Tibial nerve (tissue), 4 donors: ENCODE measurements around the gene DMRTA2. TPM values are rescaled to one million over a fixed set of nuclear protein-coding genes. Genes with fewer than 3 reads are reported as not detected.
"Not testable (repeated sequence)": the region's sequence is repeated elsewhere in the genome, so short reads cannot be mapped to it uniquely, and the experiment has no call there.

Source experiments
- DNase-seq, 2 donors: peaks; one replicate each; pipeline ENCODE4 v3.0.0-alpha.2; 2019; ENCODE audit warnings: low spot score in 2 of 2
- H3K27ac ChIP-seq, 4 donors: fragments of 200-600 bp; sonication (generic) in 3 of 4; one replicate each; pipeline ENCODE4 v1.5.1; 2017 to 2019; ENCODE audit warnings: mild to moderate bottlenecking in 1 of 4
- H3K27me3 ChIP-seq, 2 donors: fragments of 200-600 bp; sonication (generic) in 1 of 2; one replicate each; pipeline versions ENCODE4 v1.5.1 to v1.6.0; 2017 to 2019
- H3K36me3 ChIP-seq, 3 donors: fragments of 200-600 bp; sonication (generic); one replicate each; pipeline ENCODE4 v1.5.1; 2018 to 2019
- H3K4me1 ChIP-seq, 4 donors: fragments of 200-600 bp; sonication (generic) in 3 of 4; one replicate each; pipeline ENCODE4 v1.5.1; 2017 to 2019
- H3K4me3 ChIP-seq, 4 donors: fragments of 200-600 bp; sonication (generic) in 3 of 4; one replicate each; pipeline ENCODE4 v1.5.1; 2017 to 2019; ENCODE audit warnings: mild to moderate bottlenecking in 1 of 4, moderate library complexity in 1 of 4
- H3K9me3 ChIP-seq, 4 donors: fragments of 200-600 bp; sonication (generic) in 3 of 4; one replicate each; pipeline ENCODE4 v1.5.1; 2017 to 2019
- EP300 ChIP-seq, 2 donors: sonication (generic); formaldehyde crosslinking; IDR thresholded peaks; one replicate each; pipeline ENCODE4 v1.6.1; 2017; ENCODE audit warnings: antibody characterized with exemption in 2 of 2, mild to moderate bottlenecking in 1 of 2
- POLR2A ChIP-seq, 2 donors: fragments of 450-650 bp; IDR thresholded peaks; one replicate each; pipeline ENCODE4 v1.6.1; 2017; ENCODE audit warnings: antibody characterized with exemption in 2 of 2, mild to moderate bottlenecking in 2 of 2, moderate library complexity in 2 of 2
- WGBS, 2 donors: methylation state at CpG; one replicate each; pipeline ENCODE4 v1.1.5; 2018; 5-methylcytosine and 5-hydroxymethylcytosine counted together
- total RNA-seq, 4 donors: library from RNA; depleted of rRNA; stranded (reverse); fragments of >200 nt; gene quantifications; one replicate each; pipeline ENCODE4 v1.1.0, GENCODE V29; 2016
- TF ChIP-seq, protein P1 (sequence below), 5 experiments: fragments of 200-600 bp in 3 of 5; fragments of 450-650 bp in 2 of 5; sonication (generic) in 3 of 5; IDR thresholded peaks; one replicate each; pipeline ENCODE4 v1.5.1; 2016 to 2019; ENCODE audit warnings: antibody characterized with exemption in 5 of 5, mild to moderate bottlenecking in 3 of 5, moderate library complexity in 2 of 5

DMRTA2 gene
- total RNA-seq, 4 donors from 2014 or later, result not detected

DNA sequence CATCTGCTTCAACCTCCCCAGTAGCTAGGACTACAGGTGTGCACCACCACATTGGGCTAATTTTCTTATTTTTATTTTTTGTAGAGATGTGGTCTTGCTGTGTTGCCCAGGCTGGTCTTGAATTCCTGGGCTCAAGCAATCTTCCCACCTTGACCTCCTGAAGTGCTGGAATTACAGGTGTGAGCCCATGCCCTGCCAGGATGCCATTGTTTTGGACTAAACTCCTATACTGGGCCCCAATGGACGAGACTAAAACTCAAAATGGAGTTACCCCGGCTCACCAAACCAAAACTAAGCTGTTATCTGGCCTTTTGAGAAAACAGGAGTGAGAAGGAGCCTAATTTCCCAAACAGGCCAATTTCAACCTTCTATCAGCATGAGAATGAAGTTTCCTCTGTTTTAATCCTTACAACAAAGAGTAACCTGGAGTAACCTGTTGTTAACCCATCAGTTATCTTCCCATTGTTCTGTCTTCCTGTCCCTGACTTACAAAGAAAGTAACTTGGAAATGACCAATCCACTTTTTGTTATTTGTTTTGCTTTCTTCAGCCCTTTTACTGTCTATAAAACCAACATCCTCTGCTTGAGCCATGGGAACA is 29.6 kb downstream of the DMRTA2 start:
- Histone ChIP-seq H3K27me3 (no peaks in the 10 kb centered on the region), H3K4me3 (no peak overlapping the region), H3K36me3 (no peaks in the 10 kb centered on the region), H3K9me3 (peaks cover 0 to 36% (median 0%) of the 10 kb centered on the region in 4 donors), H3K4me1 (no peaks in the 10 kb centered on the region), H3K27ac (no peak overlapping the region)
- WGBS, 2 donors, result 53 to 62% methylated on average over 2 of the region's 2 CpGs
- TF ChIP-seq, protein P1, sequence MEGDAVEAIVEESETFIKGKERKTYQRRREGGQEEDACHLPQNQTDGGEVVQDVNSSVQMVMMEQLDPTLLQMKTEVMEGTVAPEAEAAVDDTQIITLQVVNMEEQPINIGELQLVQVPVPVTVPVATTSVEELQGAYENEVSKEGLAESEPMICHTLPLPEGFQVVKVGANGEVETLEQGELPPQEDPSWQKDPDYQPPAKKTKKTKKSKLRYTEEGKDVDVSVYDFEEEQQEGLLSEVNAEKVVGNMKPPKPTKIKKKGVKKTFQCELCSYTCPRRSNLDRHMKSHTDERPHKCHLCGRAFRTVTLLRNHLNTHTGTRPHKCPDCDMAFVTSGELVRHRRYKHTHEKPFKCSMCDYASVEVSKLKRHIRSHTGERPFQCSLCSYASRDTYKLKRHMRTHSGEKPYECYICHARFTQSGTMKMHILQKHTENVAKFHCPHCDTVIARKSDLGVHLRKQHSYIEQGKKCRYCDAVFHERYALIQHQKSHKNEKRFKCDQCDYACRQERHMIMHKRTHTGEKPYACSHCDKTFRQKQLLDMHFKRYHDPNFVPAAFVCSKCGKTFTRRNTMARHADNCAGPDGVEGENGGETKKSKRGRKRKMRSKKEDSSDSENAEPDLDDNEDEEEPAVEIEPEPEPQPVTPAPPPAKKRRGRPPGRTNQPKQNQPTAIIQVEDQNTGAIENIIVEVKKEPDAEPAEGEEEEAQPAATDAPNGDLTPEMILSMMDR (IDR thresholded peaks at IDR 0.05), result no peak
- TF ChIP-seq POLR2A (IDR thresholded peaks at IDR 0.05), result no peak
- TF ChIP-seq EP300 (IDR thresholded peaks at IDR 0.05), result no peak
- DNase-seq, result no peak

DNA sequence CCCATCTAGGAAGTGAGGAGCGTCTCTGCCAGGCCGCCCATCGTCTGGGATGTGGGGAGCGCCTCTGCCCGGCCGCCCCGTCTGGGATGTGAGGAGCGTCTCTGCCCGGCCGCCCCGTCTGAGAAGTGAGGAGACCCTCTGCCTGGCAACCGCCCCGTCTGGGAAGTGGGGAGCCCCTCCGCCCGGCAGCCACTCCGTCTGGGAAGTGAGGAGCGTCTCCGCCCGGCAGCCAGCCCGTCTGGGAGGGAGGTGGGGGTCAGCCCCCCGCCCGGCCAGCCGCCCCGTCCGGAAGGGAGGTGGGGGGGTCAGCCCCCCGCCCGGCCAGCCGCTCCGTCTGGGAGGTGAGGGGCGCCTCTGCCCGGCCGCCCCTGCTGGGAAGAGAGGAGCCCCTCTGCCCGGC is 41.7 kb downstream of the DMRTA2 start:
- DNase-seq, H3K27ac ChIP-seq, H3K36me3 ChIP-seq, H3K27me3 ChIP-seq, H3K9me3 ChIP-seq, H3K4me1 ChIP-seq, H3K4me3 ChIP-seq: not testable (repeated sequence)
- WGBS, 2 donors, result 94% methylated on average over 20 of the region's 33 CpGs; no CpG with 5 or more reads in 1 of the 2 donors

DNA sequence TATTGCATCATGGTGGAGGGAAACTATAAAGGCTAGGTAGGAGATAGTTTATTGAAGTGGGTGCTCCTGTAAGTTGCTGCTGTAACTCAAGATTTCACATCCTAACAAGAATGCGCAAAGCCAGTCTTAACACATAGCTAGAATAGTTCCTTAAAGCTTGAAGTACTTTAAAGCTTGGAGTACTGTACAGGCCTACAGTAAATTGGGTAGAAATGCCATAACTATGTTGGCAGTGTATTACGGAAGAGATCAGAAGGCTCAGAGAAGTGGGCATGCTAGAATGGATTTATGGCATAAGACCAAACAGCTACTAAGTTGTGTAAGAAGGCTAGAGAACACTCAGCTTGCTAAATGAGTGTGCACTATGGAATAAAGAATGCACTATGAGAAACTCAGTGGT is 44.5 kb downstream of the DMRTA2 start:
- 89 to 94% methylated on average over 2 of the region's 2 CpGs for WGBS, 2 donors

DNA sequence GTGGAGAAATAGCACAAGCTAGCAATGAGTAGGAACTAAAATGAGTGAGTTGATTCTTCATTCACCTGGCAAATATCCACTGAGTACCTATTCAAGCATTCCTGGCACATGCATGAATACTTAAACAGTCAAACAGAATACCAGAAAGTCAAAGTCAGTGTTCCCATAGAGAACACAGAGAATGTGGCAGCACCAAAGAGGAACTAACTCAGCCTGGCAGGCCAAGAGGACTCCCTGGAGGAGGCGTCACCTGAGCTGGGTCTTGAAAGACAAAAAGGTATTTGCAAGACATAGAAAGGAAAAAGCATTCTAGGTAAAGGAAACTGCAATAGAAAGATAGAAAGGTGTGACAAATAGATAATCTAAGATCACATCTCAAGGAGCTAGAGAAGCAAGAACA is 49.7 kb downstream of the DMRTA2 start:
- 84 to 96% methylated on average over 1 of the region's 1 CpG for WGBS, 2 donors

More for the DNA sequence above, 44.5 kb downstream of the DMRTA2 start:
- Histone ChIP-seq H3K36me3 (no peaks in the 10 kb centered on the region), H3K9me3 (peaks cover 0 to 20% (median 0%) of the 10 kb centered on the region in 4 donors), H3K27me3 (no peaks in the 10 kb centered on the region), H3K27ac (no peak overlapping the region), H3K4me1 (no peaks in the 10 kb centered on the region), H3K4me3 (no peak overlapping the region)
- DNase-seq, result no peak
- TF ChIP-seq, protein P1 (IDR thresholded peaks at IDR 0.05), result no peak
- TF ChIP-seq EP300 (IDR thresholded peaks at IDR 0.05), result no peak
- TF ChIP-seq POLR2A (IDR thresholded peaks at IDR 0.05), result no peak

DNA sequence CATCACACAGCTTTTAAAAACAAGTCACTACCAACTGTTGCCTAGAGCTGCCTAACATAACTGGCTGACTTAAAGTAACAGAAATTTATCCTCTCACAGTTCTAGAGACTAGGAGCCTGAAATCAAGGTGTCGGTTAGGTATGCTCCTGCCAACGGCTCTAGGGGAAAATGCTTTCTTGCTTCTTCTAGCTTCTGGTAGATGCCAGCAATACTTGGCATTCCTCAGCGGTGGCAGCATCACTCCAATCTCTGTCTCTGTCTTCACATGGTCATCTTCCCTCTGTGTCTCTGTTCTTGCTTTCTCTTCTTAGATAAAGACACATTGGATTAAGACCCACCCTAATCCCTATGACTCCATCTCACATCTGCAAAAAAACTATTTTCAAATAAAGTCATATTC is 51.5 kb downstream of the DMRTA2 start:
- TF ChIP-seq, protein P1 (IDR thresholded peaks at IDR 0.05), result no peak
- TF ChIP-seq POLR2A (IDR thresholded peaks at IDR 0.05), result no peak
- TF ChIP-seq EP300 (IDR thresholded peaks at IDR 0.05), result no peak
- H3K27ac ChIP-seq, result no peak overlapping the region
- no peak for DNase-seq
- peaks cover 0 to 16% (median 0%) of the 10 kb centered on the region in 4 donors for H3K9me3 ChIP-seq
- H3K36me3 ChIP-seq, result no peaks in the 10 kb centered on the region
- H3K27me3 ChIP-seq, result peaks cover 0 to 7% of the 10 kb centered on the region in 2 donors
- H3K4me3 ChIP-seq, result no peak overlapping the region
- 58 to 72% methylated on average over 3 of the region's 3 CpGs for WGBS, 2 donors
- peaks cover 0 to 7% (median 0%) of the 10 kb centered on the region in 4 donors for H3K4me1 ChIP-seq

More for the DNA sequence above, 49.7 kb downstream of the DMRTA2 start:
- H3K4me3 ChIP-seq, result no peak overlapping the region
- H3K27ac ChIP-seq, result no peak overlapping the region
- H3K9me3 ChIP-seq, result peaks cover 0 to 16% (median 0%) of the 10 kb centered on the region in 4 donors
- no peaks in the 10 kb centered on the region for H3K27me3 ChIP-seq
- H3K4me1 ChIP-seq, result peaks cover 0 to 2% (median 0%) of the 10 kb centered on the region in 4 donors
- DNase-seq, result no peak
- H3K36me3 ChIP-seq, result no peaks in the 10 kb centered on the region
- TF ChIP-seq, protein P1 (IDR thresholded peaks at IDR 0.05), result no peak
- TF ChIP-seq EP300 (IDR thresholded peaks at IDR 0.05) (no peak), POLR2A (IDR thresholded peaks at IDR 0.05) (no peak)
